HG03442 (cell line): ENCODE data around the gene SH2D1B.

Source experiments
- ATAC-seq: cut with Tn5 transposase; IDR thresholded peaks from one replicate; pipeline ENCODE4 v1.9.1; 2021; ENCODE audit warnings: mild to moderate bottlenecking, moderate library complexity; ENCODE audit not compliant: unreplicated experiment

SH2D1B gene

GRCh38 chr1:162383516-162383915, 28.4 kb downstream of the SH2D1B start:
- no peak for ATAC-seq

- no peak for ATAC-seq
Measured at GRCh38 chr1:162383091-162383490, 28.8 kb downstream of the SH2D1B start.

GRCh38 chr1:162381941-162382750, 29.8 kb downstream of the SH2D1B start:
- no peak for ATAC-seq

- no peak for ATAC-seq
Measured at GRCh38 chr1:162381383-162381782, 30.6 kb downstream of the SH2D1B start, which contains the start of gene C1orf226. C1orf226 (plus strand) TSS chr1:162381728; CDS start chr1:162381902, 174 bp downstream.

GRCh38 chr1:162380061-162380846, 31.7 kb downstream of the SH2D1B start:
- ATAC-seq = no peak

- no peak for ATAC-seq
Measured at GRCh38 chr1:162376691-162377090, 35.2 kb downstream of the SH2D1B start, which contains the start of gene SPATA46. SPATA46 (minus strand) TSS chr1:162376854; CDS start chr1:162376790, 64 bp downstream.

GRCh38 chr1:162375463-162375862, 36.5 kb downstream of the SH2D1B start:
- ATAC-seq = no peak

GRCh38 chr1:162374406-162374805, 37.5 kb downstream of the SH2D1B start:
- ATAC-seq = no peak

- ATAC-seq = no peak
Measured at GRCh38 chr1:162373541-162374260, 38.2 kb downstream of the SH2D1B start.

GRCh38 chr1:162373072-162373427, 38.9 kb downstream of the SH2D1B start:
- ATAC-seq = no peak

GRCh38 chr1:162372159-162373071, 39.5 kb downstream of the SH2D1B start:
- no peak for ATAC-seq

- no peak for ATAC-seq
Measured at GRCh38 chr1:162371611-162372010, 40.3 kb downstream of the SH2D1B start.

- no peak for ATAC-seq
Measured at GRCh38 chr1:162370721-162371120, 41.2 kb downstream of the SH2D1B start.

GRCh38 chr1:162370161-162370560, 41.8 kb downstream of the SH2D1B start:
- ATAC-seq = no peak

GRCh38 chr1:162369571-162369970, 42.4 kb downstream of the SH2D1B start:
- no peak for ATAC-seq

- ATAC-seq = no peak
Measured at GRCh38 chr1:162368451-162368850, 43.5 kb downstream of the SH2D1B start.

GRCh38 chr1:162367772-162368171, 44.2 kb downstream of the SH2D1B start:
- no peak for ATAC-seq

- ATAC-seq = no peak
Measured at GRCh38 chr1:162367073-162367472, 44.9 kb downstream of the SH2D1B start.

- ATAC-seq = no peak
Measured at GRCh38 chr1:162366671-162367070, 45.3 kb downstream of the SH2D1B start.

- ATAC-seq = no peak
Measured at GRCh38 chr1:162366149-162366548, 45.8 kb downstream of the SH2D1B start.
